Activated CD4-positive, alpha-beta T cell treated with anti-CD3 and anti-CD28 coated beads for 36 hours (primary cell): ENCODE data around the gene C5. TPM values are rescaled to one million over a fixed set of nuclear protein-coding genes. Genes with fewer than 3 reads are reported as not detected.

Experiments
- ATAC-seq: fragments of 200-7000 bp; cut with Tn5 transposase; one replicate; pipeline ENCODE4 v1.10.0; 2021; ENCODE audit warnings: mild to moderate bottlenecking, moderate library complexity
- CTCF ChIA-PET: fragments of 350-600 bp; sonication (Branson Sonifier 250); formaldehyde crosslinking; loops from one replicate; lab custom pipeline; 2021; ENCODE audit warnings: antibody characterized with exemption; lab: Charles Lee
- POLR2A ChIA-PET: fragments of 350-600 bp; sonication (Branson Sonifier 250); formaldehyde crosslinking; loops from one replicate; lab custom pipeline; 2021; ENCODE audit warnings: antibody characterized with exemption, inconsistent platforms; lab: Charles Lee
- DNase-seq: peaks from one replicate; pipeline ENCODE4 v3.0.0-alpha.2; 2020
- H3K27ac Mint-ChIP-seq: one replicate; pipeline ENCODE4 v1.8.0; 2021; ENCODE audit warnings: mixed read lengths
- H3K27me3 Mint-ChIP-seq: one replicate; pipeline ENCODE4 v1.8.0; 2021; ENCODE audit warnings: mixed read lengths
- H3K36me3 Mint-ChIP-seq: one replicate; pipeline ENCODE4 v1.8.0; 2021; ENCODE audit warnings: low read depth, mixed read lengths
- H3K4me1 Mint-ChIP-seq: one replicate; pipeline ENCODE4 v1.8.0; 2021; ENCODE audit warnings: mixed read lengths
- H3K4me3 Mint-ChIP-seq: one replicate; pipeline ENCODE4 v1.8.0; 2021; ENCODE audit warnings: mild to moderate bottlenecking, moderate library complexity, mixed read lengths
- H3K9me3 Mint-ChIP-seq: one replicate; pipeline ENCODE4 v1.8.0; 2021; ENCODE audit warnings: low read depth, mixed read lengths
- intact Hi-C, 2 experiments: fragments of 100-400 bp; cut with DNase I in 1 of 2; cut with micrococcal nuclease in 1 of 2; formaldehyde crosslinking; loops; one replicate each; pipeline versions ENCODE4 v1.14.2 to v1.15.1; 2022 to 2024; cut with DNase I, micrococcal nuclease
- total RNA-seq, 2 experiments: library from RNA; stranded (reverse); gene quantifications; one replicate each; pipeline ENCODE4 v1.2.3, GENCODE V29; 2021

C5 gene
- total RNA-seq, 2 experiments from 2014 or later = 2.3 to 2.4 TPM

DNA sequence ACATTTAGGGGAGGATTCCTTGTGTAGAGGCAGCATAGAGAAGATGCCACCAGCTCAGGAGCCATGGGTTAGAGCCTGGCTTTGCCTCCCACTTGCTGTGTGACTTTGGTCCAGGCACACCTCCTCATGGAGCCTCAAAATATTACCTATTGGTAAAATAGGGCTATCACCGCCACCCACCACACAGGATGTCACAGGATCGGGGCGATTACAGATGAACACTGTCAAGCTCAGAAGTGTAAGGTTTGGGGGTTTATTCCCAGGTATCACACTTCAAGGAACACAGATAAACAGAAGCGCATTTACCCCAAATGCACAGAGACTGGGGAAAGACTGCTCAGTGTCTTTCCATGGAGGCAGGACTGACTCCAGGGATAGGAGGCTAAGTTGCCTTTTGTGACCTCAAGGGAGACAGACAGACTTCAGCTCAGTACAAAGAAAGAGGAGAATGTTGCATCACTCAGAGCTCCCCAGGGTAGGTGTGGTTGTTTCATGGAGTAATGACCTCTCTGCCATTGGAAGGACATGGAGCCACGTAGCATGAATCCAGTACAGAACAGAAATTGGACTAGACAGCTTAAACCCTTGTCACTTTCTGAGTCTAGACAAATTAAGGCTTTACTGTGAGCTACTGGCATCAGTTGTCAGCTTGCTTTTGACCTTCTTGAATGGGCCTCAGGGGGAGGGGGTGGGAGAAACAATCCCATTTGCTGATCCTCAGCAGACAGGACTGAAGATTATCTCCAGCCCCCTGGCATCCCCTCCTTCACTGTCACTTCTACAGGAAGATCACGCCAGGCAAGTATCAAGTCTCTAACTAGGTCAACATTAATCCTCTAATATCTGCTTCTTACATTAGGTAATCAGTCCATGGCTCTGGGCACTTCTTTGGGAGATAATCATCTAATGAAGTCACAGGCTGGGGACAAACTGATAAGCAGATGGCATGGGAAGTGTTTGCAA is 130.0 kb downstream of the C5 start:
- ATAC-seq = no peak

DNA sequence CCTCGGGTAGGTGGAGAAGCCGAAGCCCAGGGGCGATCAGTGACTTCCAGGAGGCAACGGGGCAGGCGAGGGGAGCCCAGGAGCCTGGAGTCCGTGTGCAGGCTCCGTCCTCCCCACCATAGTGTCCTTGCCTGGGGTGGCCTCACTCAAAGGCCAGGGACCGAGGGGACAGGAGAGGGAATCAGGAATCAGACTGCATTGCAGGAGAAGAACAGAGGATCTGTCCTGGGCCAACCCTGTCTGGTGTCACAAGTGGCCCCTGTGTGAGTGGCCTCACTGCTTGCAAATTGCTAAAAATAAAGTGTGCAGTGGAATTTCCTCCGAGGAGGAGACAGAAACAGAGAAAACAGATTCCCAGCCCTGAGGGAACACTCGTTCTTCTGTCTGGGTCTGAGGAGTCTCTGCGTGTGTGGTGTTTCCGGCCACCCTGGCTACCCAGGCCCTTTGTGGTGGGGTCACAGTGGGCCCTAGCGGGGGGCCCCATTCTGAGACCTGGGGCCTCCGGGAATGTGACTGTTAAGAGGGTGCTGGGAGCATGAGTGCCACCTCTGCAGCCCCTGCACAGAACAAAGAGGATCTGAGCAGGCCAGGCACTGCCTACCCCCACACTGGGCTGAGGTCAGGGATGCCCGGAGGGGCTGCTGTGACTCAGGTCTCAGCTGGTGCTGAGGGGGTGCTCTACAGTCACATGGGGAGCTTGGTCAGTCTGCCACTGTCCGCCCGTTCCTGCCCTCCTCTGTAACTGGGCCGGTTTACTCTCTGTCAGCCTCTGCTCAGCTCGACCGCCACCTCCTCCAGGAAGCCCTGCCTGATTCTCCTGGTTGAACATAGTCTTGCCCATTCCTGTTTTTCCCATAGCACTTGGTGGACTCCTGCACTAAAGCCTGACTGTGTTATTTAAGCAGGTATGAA is 130.9 kb downstream of the C5 start:
- ChIA-PET CTCF (interaction anchor here (0.7 to 2.0 kb wide), 2 partner anchors 10 to 12 kb away, joined by 5 read pairs; no protein-coding TSS in a partner anchor), POLR2A (no interaction called here)
- intact Hi-C loops = no loop called here
- H3K27ac Mint-ChIP-seq = peak overlapping the region; percentile 90
- ATAC-seq (no peak), DNase-seq (peak; percentile 4)
- H3K9me3 Mint-ChIP-seq = no peaks in the 10 kb centered on the region
- no peaks in the 10 kb centered on the region for H3K27me3 Mint-ChIP-seq
- peak overlapping the region; percentile 90 for H3K4me3 Mint-ChIP-seq
- H3K36me3 Mint-ChIP-seq = peaks cover 94% of the 10 kb centered on the region
- H3K4me1 Mint-ChIP-seq = peaks cover 84% of the 10 kb centered on the region

More for the DNA sequence above, 130.0 kb downstream of the C5 start:
- DNase-seq = no peak
- CTCF ChIA-PET = interaction anchor here (0.7 to 1.1 kb wide), 3 partner anchors 9 to 18 kb away, joined by 3 to 5 read pairs (median 3); no protein-coding TSS in a partner anchor
- POLR2A ChIA-PET = interaction anchor here (1.2 kb wide), 1 partner anchor 9 kb away, joined by 4 read pairs; no protein-coding TSS in a partner anchor
- H3K9me3 Mint-ChIP-seq = no peaks in the 10 kb centered on the region
- peaks cover 79% of the 10 kb centered on the region for H3K4me1 Mint-ChIP-seq
- peaks cover 94% of the 10 kb centered on the region for H3K36me3 Mint-ChIP-seq
- intact Hi-C loops = no loop called here
- peak overlapping the region; percentile 90 for H3K4me3 Mint-ChIP-seq
- peak overlapping the region; percentile 90 for H3K27ac Mint-ChIP-seq
- H3K27me3 Mint-ChIP-seq = no peaks in the 10 kb centered on the region

DNA sequence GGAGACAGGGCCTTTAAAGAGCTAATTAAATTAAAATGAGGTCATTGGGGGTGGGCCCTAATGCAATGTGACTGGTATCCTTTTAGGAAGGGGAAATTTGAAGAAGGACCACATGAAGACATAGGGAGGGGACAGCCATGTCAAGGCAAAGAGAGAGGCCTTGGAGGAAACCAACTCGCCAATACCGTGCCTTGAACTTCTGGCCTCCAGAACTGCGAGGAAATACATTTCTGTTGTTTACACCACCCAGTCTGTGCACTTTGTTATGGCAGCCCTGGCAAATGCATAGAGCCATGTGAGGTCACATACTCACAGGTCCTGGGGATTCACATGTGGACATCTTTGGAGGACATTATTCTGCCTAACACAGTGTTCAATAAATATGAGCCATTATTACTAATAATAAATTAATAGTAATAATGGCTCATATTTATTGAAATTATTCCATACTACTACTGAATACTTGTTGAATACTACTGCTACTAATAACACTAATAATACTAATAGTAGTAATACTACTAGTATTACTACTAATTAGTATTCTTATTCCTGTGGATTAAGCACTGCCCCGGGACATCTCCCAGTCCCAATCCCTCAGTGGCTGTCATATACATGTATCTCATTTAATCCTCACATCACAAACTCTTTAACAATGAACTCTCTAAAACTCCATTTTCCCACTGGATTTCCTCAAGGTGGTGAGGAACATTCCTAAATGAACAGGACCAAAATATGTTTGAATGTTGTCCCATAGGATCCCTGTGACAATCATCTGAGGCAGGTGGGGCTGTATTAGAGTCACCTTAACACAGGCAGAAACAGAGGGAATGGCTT is 131.9 kb downstream of the C5 start:
- Mint-ChIP-seq H3K4me3 (peak overlapping the region; percentile 90), H3K36me3 (peaks cover 94% of the 10 kb centered on the region), H3K9me3 (no peaks in the 10 kb centered on the region), H3K27me3 (no peaks in the 10 kb centered on the region), H3K4me1 (peaks cover 85% of the 10 kb centered on the region), H3K27ac (peak overlapping the region; percentile 88)
- POLR2A ChIA-PET = interaction anchor here (1.0 kb wide), 1 partner anchor 15 kb away, joined by 3 read pairs; no protein-coding TSS in a partner anchor
- CTCF ChIA-PET = interaction anchor here (0.6 to 2.0 kb wide), 5 partner anchors 11 to 163 kb away, joined by 3 to 5 read pairs (median 3); no protein-coding TSS in a partner anchor
- no peak for ATAC-seq
- intact Hi-C loops = no loop called here
- peak; percentile 8 for DNase-seq

DNA sequence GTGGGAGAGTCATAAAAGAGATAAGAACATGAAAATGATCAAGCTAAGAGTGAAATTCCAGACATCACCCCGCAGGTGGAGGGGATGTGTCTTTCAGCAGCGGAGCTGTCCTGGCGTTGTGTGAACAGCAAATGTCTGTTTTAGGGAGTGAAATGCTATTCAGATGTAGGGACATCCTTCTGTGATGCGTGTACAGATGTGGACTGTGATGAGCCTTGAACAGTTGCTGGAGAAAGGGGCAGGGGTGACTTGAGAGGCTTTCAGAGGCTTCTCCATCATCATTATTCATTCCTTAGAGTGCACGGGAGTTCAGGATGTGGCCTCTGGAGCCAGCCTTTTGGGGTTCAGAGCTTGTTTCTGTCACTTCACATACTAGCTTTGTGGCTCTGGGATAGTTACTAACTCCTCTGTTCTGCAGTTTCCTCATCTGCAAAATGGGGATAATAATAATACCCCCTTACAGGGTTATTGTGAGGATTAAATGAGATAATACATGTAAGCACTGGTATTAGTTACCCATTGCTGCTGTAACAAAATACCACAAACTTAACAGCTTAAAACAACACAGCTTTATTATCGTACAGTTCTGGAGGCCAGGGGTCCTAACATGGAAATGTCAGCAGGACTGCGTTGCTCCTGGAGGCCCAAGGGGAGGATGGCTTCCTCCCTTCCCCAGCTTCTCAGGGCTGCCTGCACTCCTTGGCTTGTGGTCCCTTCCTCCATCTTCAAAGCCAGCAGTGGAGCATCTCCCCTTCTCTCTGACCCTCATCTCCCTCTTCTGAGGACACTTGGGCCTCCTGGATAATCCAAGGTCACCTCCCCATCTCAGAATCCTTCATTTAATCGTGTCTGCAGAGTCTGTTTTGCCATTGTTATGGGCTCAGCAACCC is 132.8 kb downstream of the C5 start:
- no peak for ATAC-seq
- Mint-ChIP-seq H3K4me1 (peaks cover 87% of the 10 kb centered on the region), H3K27me3 (no peaks in the 10 kb centered on the region), H3K9me3 (no peaks in the 10 kb centered on the region), H3K36me3 (peaks cover 94% of the 10 kb centered on the region), H3K4me3 (peak overlapping the region; percentile 41), H3K27ac (peak overlapping the region; percentile 67)
- ChIA-PET POLR2A (interaction anchor here (0.5 to 1.8 kb wide), 6 partner anchors 7 to 24 kb away, joined by 3 to 9 read pairs (median 4); no protein-coding TSS in a partner anchor), CTCF (interaction anchor here (0.6 to 2.0 kb wide), 11 partner anchors 8 to 162 kb away, joined by 3 to 13 read pairs (median 3); no protein-coding TSS in a partner anchor)
- intact Hi-C loops = loop anchor here in 1 of 2 experiments (1.0 kb wide), 1 partner anchor 9 kb away; the partner anchor contains the start of gene TRAF1
- peak; percentile 8 for DNase-seq

DNA sequence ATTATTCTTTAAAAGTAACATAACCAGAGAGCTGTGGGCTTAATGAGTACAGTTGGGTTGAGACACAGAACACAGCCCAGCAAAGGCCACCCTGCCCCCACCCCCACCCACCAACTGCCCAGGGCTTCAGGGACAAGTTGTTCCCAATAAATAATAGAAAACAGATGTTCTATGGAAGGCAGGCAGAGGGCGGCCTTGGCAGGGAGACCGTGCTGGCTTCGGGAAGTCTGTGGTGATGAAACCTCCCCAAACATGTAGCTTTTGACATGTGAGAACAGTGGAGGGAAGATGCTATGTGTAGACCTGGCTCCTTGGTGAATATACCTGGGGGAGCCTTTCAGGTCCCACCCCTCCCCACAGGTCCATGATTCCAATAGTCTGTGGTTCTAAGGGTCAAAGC is 133.5 kb downstream of the C5 start:
- H3K9me3 Mint-ChIP-seq = no peaks in the 10 kb centered on the region
- no peaks in the 10 kb centered on the region for H3K27me3 Mint-ChIP-seq
- H3K27ac Mint-ChIP-seq = peak overlapping the region; percentile 67
- intact Hi-C loops = loop anchor here in 1 of 2 experiments (1.0 kb wide), 1 partner anchor 10 kb away; the partner anchor contains the start of gene TRAF1
- ATAC-seq (no peak), DNase-seq (peak; percentile 8)
- ChIA-PET CTCF (interaction anchor here (0.6 to 2.0 kb wide), 13 partner anchors 9 to 161 kb away, joined by 3 to 13 read pairs (median 3); no protein-coding TSS in a partner anchor), POLR2A (interaction anchor here (0.9 to 1.8 kb wide), 5 partner anchors 8 to 70 kb away, joined by 4 to 10 read pairs (median 5); no protein-coding TSS in a partner anchor)
- peak overlapping the region; percentile 34 for H3K4me3 Mint-ChIP-seq
- H3K4me1 Mint-ChIP-seq = peaks cover 87% of the 10 kb centered on the region
- H3K36me3 Mint-ChIP-seq = peaks cover 94% of the 10 kb centered on the region

DNA sequence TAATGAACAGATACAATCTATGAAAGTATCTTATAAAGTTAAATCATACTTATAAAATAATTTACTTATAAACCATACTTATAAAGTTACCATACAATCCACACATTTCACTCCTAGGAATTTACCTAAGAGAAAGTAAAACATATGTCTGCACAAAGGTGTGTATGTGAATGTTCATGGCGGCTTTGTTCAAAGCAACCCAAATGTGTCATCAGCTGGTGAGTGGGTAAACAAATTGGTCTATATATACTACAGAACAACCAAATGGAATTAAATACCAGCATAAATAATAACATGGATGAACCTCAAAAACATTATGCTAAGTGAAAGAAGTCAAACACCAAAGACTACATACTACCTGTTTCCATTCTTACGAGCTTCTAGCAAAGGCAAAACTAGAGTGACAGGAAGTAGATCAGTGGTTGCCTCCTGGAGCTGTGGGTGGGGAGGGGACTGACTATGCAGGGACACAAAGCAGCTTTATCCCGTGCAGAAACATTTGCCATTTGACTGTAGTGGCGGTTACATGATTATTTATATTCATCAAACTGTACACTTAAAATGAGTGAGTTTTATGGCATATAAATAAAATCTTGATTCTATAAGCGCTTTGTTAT is 134.1 kb downstream of the C5 start:
- peak; percentile 75 for DNase-seq
- peak overlapping the region; percentile 67 for H3K27ac Mint-ChIP-seq
- peak; percentile 77 for ATAC-seq
- H3K27me3 Mint-ChIP-seq = no peaks in the 10 kb centered on the region
- H3K36me3 Mint-ChIP-seq = peaks cover 94% of the 10 kb centered on the region
- peaks cover 88% of the 10 kb centered on the region for H3K4me1 Mint-ChIP-seq
- CTCF ChIA-PET = interaction anchor here (0.7 to 2.0 kb wide), 9 partner anchors 9 to 355 kb away, joined by 3 to 13 read pairs (median 3); no protein-coding TSS in a partner anchor
- intact Hi-C loops = loop anchor here in 1 of 2 experiments (1.0 kb wide), 1 partner anchor 10 kb away; the partner anchor contains the start of gene TRAF1
- H3K4me3 Mint-ChIP-seq = peak overlapping the region; percentile 28
- H3K9me3 Mint-ChIP-seq = no peaks in the 10 kb centered on the region
- POLR2A ChIA-PET = interaction anchor here (0.7 to 1.8 kb wide), 7 partner anchors 9 to 69 kb away, joined by 3 to 10 read pairs (median 5); no protein-coding TSS in a partner anchor

DNA sequence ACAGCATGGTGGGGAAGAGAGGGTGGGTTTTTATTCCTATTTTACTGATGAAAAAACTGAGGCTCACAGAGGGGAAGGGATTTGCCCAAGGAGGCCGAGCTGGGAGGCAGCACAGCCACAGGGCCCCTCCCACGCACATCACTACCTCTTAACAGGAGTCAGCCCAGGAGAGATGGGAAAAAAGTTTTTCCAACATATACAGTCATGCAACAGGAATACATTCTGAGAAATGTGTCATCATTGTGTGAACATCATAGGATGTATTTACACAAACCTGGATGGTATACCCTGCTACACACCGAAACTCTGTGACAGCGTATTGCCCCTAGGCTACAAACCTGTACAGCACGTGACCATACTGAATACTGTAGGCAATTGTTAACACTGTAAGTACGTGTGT is 135.1 kb downstream of the C5 start:
- H3K4me3 Mint-ChIP-seq = no peak overlapping the region
- intact Hi-C loops = no loop called here
- peaks cover 94% of the 10 kb centered on the region for H3K36me3 Mint-ChIP-seq
- CTCF ChIA-PET = interaction anchor here (1.0 kb wide), 1 partner anchor 45 kb away, joined by 3 read pairs; no protein-coding TSS in a partner anchor
- POLR2A ChIA-PET = interaction anchor here (1.1 kb wide), 1 partner anchor 12 kb away, joined by 3 read pairs; no protein-coding TSS in a partner anchor
- peak overlapping the region; percentile 73 for H3K27ac Mint-ChIP-seq
- H3K9me3 Mint-ChIP-seq = no peaks in the 10 kb centered on the region
- peaks cover 89% of the 10 kb centered on the region for H3K4me1 Mint-ChIP-seq
- H3K27me3 Mint-ChIP-seq = no peaks in the 10 kb centered on the region
- DNase-seq (no peak), ATAC-seq (no peak)

DNA sequence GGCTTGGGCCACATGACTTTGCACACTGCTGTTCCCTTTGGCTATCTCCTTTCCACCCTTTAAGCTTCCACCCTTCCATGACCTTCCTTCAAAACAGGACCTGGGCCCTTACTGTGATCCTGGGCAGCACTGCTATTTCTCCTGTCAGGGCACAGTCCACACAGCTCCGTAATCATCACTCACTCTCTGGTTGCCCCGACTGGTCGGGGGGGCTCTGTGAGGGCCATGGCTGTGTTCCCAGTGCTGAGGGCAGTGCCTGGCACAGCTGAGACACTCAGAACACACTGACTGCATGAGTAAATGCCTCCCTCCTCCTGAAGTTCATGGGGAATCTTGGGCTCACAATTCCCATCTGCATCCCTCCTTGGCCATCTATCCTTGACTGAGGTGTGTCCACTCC is 135.7 kb downstream of the C5 start:
- H3K4me3 Mint-ChIP-seq = no peak overlapping the region
- peak overlapping the region; percentile 73 for H3K27ac Mint-ChIP-seq
- POLR2A ChIA-PET = interaction anchor here (1.1 kb wide), 1 partner anchor 13 kb away, joined by 3 read pairs; no protein-coding TSS in a partner anchor
- peaks cover 89% of the 10 kb centered on the region for H3K4me1 Mint-ChIP-seq
- DNase-seq (peak; percentile 7), ATAC-seq (no peak)
- intact Hi-C loops = no loop called here
- CTCF ChIA-PET = interaction anchor here (1.0 kb wide), 1 partner anchor 44 kb away, joined by 3 read pairs; no protein-coding TSS in a partner anchor
- no peaks in the 10 kb centered on the region for H3K27me3 Mint-ChIP-seq
- H3K36me3 Mint-ChIP-seq = peaks cover 94% of the 10 kb centered on the region
- H3K9me3 Mint-ChIP-seq = no peaks in the 10 kb centered on the region
